Astrocyte of the spinal cord (primary cell): ENCODE measurements around the gene C10orf95.

Experiments used
- DNase-seq: peaks from one replicate; pipeline ENCODE4 v3.0.0; 2011; ENCODE audit warnings: low read depth, low spot score
- H3K4me3 ChIP-seq: 2 replicates; pipeline ENCODE4 v1.5.1; 2011; ENCODE audit warnings: low read depth, mild to moderate bottlenecking, low read length, moderate library complexity
- in situ Hi-C: cut with HindIII; loops from 2 replicates; pipeline ENCODE4 v1.10.0; 2017; ENCODE audit warnings: low sequenced_read_pairs
- TF ChIP-seq, protein P1 (sequence below): IDR thresholded peaks from 2 replicates; pipeline ENCODE4 v1.5.1; 2012; ENCODE audit warnings: low read depth, mild to moderate bottlenecking, low read length, inconsistent platforms

Gene C10orf95

DNA sequence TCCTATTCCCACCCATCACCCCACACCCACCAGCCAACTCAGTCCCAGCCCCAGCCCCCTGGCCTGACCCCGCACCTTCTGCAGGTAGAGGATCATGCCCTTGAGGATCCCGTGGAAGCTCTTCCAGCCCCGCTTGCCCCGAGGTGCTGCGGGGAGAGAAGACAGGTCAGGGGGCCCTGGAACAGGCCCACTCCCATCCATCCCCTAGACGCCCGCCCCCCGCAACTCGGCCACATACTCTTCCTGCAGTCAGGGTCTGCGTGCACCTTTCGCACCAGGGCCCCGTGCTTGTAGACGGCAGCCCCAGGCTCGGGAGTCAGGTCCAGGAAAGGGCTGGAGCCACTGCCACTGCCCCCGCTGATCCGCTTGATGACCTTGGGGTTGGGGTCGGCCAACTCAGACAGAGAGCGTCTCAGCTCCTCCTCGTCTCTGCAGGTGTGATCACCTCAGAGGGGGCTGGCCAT lies 46.2 kb downstream of the C10orf95 start:
- H3K4me3 ChIP-seq: no peak overlapping the region
- TF ChIP-seq, protein P1, sequence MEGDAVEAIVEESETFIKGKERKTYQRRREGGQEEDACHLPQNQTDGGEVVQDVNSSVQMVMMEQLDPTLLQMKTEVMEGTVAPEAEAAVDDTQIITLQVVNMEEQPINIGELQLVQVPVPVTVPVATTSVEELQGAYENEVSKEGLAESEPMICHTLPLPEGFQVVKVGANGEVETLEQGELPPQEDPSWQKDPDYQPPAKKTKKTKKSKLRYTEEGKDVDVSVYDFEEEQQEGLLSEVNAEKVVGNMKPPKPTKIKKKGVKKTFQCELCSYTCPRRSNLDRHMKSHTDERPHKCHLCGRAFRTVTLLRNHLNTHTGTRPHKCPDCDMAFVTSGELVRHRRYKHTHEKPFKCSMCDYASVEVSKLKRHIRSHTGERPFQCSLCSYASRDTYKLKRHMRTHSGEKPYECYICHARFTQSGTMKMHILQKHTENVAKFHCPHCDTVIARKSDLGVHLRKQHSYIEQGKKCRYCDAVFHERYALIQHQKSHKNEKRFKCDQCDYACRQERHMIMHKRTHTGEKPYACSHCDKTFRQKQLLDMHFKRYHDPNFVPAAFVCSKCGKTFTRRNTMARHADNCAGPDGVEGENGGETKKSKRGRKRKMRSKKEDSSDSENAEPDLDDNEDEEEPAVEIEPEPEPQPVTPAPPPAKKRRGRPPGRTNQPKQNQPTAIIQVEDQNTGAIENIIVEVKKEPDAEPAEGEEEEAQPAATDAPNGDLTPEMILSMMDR: no peak
- in situ Hi-C loops: no loop called here
- DNase-seq: no peak

DNA sequence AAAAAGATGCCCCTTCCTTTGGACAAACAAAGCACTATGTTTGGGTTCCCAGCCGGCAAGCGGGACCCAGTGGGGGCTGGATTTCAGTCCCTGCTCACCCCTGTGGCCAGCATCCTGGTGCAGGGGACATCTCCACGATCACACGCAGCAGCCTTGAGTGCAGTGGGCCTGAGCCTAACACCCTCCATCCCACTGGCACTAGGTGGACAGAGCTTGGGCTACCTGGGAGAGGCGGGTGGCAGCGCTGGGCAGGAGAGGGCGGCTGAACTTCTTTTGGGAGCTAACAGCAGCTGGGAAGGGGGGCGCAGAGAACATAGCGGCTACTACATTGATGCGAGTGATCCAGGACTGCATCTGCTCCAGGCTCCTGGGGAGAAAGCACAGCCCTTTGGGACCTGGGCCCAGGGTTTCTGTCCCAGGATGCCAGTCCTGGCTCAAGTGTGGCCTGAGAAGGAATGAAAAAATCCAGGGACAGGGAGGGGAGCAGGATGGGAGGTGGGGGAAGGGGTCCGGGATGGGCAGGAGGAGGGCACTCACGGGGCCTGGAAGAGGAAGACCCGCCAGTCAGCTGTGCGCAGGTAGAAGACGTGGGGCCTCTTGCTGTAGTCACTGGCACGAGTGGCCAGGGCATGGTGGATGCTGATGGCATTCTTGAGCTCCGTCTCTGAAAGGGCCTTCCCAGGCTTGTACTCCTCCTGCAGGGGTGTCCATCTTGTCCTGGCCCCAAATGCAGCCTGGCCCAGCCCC lies 46.8 kb downstream of the C10orf95 start:
- TF ChIP-seq, protein P1: no peak
- DNase-seq: no peak
- H3K4me3 ChIP-seq: no peak overlapping the region
- in situ Hi-C loops: no loop called here

DNA sequence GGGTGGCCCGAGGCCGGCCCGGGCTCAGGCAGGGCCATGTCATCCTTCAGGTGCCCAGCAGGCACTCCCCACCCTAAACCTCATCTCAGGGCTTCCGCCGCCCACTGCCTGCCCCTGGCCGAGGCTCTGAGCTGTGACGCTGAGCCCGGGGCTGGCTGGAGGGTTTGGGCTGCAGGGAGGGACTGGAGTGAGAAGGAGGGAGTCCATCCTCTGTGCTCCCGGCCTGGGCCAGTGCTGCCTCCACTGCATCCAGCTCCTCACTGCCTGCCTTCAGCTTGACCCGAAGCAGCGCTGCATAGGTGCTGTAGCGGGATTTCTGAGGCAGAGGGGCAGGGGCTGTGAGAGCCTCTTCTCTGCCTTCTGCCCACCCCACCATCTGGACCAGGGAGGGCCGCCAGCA lies 48.2 kb downstream of the C10orf95 start:
- H3K4me3 ChIP-seq: no peak overlapping the region
- TF ChIP-seq, protein P1: no peak
- in situ Hi-C loops: no loop called here
- no peak for DNase-seq

DNA sequence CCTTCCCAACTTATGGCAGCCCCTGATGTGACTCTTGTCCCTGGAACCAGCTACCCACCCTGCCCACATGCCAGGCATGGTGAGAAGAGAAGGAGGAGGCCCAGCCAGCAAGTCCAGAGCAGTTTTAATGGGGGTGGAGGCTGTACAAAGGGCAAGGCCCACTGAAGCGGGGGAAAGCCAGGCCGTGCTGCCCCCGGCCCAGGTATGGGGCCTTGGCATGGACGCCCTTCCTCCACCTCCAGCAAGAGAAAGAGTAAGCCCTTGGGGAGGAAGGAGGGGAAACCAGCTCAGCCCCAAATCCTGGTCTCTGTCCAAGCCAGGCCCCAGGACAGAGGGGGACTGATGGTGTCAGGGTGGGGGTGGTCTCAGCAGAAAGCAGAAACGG lies 48.8 kb downstream of the C10orf95 start:
- no peak for DNase-seq
- H3K4me3 ChIP-seq: no peak overlapping the region
- TF ChIP-seq, protein P1: no peak
- in situ Hi-C loops: no loop called here

DNA sequence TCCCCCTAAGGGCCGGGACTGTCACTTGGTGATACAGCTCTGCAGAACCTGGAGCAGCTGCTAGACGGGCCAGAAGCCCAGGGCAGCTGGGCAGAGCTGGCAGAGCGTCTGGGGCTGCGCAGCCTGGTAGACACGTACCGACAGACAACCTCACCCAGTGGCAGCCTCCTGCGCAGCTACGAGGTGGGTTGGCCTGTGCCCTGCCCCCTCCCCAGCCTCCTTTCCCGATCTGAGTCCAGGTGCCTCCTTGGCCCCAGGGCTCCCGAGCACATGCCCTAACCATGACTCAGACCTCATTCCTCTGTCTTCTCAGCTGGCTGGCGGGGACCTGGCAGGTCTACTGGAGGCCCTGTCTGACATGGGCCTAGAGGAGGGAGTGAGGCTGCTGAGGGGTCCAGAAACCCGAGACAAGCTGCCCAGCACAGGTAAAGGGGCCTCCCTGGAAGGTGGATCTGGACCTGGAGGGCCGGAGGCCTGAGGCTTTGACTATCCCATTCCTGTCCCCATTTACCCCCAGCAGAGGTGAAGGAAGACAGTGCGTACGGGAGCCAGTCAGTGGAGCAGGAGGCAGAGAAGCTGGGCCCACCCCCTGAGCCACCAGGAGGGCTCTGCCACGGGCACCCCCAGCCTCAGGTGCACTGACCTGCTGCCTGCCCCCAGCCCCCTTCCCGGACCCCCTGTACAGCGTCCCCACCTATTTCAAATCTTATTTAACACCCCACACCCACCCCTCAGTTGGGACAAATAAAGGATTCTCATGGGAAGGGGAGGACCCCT lies 49.4 kb downstream of the C10orf95 start:
- no peak overlapping the region for H3K4me3 ChIP-seq
- TF ChIP-seq, protein P1: no peak
- in situ Hi-C loops: no loop called here
- no peak for DNase-seq

DNA sequence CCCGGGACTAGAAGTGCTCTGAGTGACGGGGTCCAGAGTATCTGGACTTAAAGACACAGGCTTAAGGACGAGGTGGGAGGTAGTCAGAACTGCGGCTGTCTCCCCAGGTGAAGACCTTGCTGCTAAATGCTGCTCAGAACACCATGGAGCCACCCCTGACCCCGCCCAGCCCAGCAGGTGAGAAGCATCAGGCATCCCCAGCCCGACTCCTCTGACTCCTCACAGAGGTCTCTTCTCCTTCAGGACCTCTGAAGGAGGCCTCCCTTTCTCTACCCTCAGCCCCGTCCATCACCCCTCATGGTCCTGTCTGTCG lies 50.0 kb downstream of the C10orf95 start:
- TF ChIP-seq, protein P1: no peak
- in situ Hi-C loops: no loop called here
- H3K4me3 ChIP-seq: no peak overlapping the region
- DNase-seq: no peak
